WTC11 (cell line): ENCODE measurements around the gene IFT25.

ENCODE experiments used
- CREB1 ChIP-seq: sonication (generic); formaldehyde crosslinking; IDR thresholded peaks from 2 replicates; pipeline ENCODE4 v1.8.0; 2023; ENCODE audit warnings: mild to moderate bottlenecking, missing genetic modification reagents
- CTCF ChIP-seq: fragments of 200-600 bp; IDR thresholded peaks from 2 replicates; pipeline ENCODE4 v1.8.0; 2022; ENCODE audit warnings: antibody characterized with exemption
- FOXJ3 ChIP-seq: sonication (generic); formaldehyde crosslinking; IDR thresholded peaks from 2 replicates; pipeline ENCODE4 v1.9.0; 2021; ENCODE audit warnings: missing genetic modification reagents, mild to moderate bottlenecking, borderline replicate concordance
- FOXP4 ChIP-seq: sonication (generic); formaldehyde crosslinking; IDR thresholded peaks from 2 replicates; pipeline ENCODE4 v1.8.0; 2022; ENCODE audit warnings: mild to moderate bottlenecking, missing genetic modification reagents
- IRF2 ChIP-seq: sonication (generic); formaldehyde crosslinking; IDR thresholded peaks from 2 replicates; pipeline ENCODE4 v1.8.0; 2022; ENCODE audit warnings: low read depth, missing genetic modification reagents, borderline replicate concordance
- MYBL2 ChIP-seq: sonication (generic); formaldehyde crosslinking; IDR thresholded peaks from 2 replicates; pipeline ENCODE4 v1.8.1; 2023; ENCODE audit warnings: mild to moderate bottlenecking, moderate library complexity, missing genetic modification reagents
- ZBTB43 ChIP-seq: sonication (generic); formaldehyde crosslinking; IDR thresholded peaks from 2 replicates; pipeline ENCODE4 v1.8.1; 2023; ENCODE audit warnings: mild to moderate bottlenecking, missing genetic modification reagents
- ZNF263 ChIP-seq: sonication (generic); formaldehyde crosslinking; IDR thresholded peaks from 2 replicates; pipeline ENCODE4 v1.8.1; 2022; ENCODE audit warnings: low read depth, mild to moderate bottlenecking, moderate library complexity, missing genetic modification reagents

GRCh38 chr1:53986458-53986857 is 41.0 kb upstream of the IFT25 start:
- TF ChIP-seq ZBTB43 (CRISPR knock-in tag), result no peak
- no peak for TF ChIP-seq CTCF
- TF ChIP-seq FOXP4 (CRISPR knock-in tag), result no peak
- no peak for TF ChIP-seq MYBL2 (CRISPR knock-in tag)
- TF ChIP-seq CREB1 (CRISPR knock-in tag), result no peak
- TF ChIP-seq FOXJ3 (CRISPR knock-in tag), result no peak
- no peak for TF ChIP-seq IRF2
- TF ChIP-seq ZNF263, result no peak
